ENCODE results near the gene CYFIP1. TPM values are rescaled to one million over a fixed set of nuclear protein-coding genes. Genes with fewer than 3 reads are reported as not detected.

CYFIP1 gene
- total RNA-seq, 1 donor from 2014 or later, result 94.7 TPM

DNA sequence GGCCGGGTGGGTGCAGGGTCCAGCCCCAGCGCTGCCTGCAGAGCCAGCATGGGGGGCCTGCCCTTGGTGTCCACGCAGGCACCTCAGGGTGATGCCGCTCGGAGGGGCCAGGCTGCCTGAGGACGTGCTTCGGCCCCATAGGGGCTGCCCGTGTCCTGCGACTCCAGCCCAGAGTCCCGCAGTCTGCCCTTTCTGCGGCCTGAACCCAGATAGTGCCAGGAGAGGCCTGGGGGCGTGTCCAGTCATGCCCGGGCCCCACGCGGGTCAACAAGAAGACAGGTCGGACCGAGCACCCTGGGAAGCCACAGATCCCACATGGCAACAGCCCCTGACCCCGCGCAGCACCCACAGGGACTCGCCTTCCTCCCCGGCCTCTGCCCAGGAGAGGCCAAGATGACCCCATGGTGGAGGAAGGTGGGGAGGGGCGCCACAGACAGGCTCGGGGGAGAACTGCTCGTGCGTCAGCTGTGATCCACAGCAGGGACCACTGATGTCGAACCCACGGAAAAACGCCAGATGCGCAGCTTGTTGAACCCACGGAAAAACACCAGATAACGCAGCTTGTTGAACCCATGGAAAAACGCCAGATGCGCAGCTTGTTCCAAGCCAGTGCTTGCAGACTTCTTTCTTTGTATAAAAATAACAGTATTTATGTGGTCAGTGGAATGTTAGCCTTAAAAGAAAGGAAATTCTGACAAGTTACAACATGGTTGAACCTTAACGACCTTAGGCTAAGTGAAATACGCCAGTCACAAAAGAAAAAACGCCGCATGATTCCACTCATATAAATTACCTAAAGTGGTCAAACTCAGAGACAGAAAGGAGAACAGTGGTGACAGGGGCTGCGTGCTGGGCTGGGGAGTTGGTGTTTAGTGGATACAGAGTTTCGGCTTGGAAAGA is 28.5 kb downstream of the CYFIP1 start:
- intact Hi-C loops (cut with DNase I), result loop anchor here (2.0 kb wide), 1 partner anchor 15 kb away; no protein-coding TSS in a partner anchor
- H3K4me3 ChIP-seq, result peak overlapping the region; percentile 22 to 45
- peak overlapping the region; percentile 81 to 86 for H3K27ac ChIP-seq
- TF ChIP-seq, protein P1, sequence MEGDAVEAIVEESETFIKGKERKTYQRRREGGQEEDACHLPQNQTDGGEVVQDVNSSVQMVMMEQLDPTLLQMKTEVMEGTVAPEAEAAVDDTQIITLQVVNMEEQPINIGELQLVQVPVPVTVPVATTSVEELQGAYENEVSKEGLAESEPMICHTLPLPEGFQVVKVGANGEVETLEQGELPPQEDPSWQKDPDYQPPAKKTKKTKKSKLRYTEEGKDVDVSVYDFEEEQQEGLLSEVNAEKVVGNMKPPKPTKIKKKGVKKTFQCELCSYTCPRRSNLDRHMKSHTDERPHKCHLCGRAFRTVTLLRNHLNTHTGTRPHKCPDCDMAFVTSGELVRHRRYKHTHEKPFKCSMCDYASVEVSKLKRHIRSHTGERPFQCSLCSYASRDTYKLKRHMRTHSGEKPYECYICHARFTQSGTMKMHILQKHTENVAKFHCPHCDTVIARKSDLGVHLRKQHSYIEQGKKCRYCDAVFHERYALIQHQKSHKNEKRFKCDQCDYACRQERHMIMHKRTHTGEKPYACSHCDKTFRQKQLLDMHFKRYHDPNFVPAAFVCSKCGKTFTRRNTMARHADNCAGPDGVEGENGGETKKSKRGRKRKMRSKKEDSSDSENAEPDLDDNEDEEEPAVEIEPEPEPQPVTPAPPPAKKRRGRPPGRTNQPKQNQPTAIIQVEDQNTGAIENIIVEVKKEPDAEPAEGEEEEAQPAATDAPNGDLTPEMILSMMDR (IDR thresholded peaks at IDR 0.05), result no peak
- peaks cover 0 to 1% of the 10 kb centered on the region in 2 donors for H3K36me3 ChIP-seq
- no peaks in the 10 kb centered on the region for H3K27me3 ChIP-seq
- H3K4me1 ChIP-seq, result peaks cover 21 to 69% of the 10 kb centered on the region in 2 donors
- H3K9me3 ChIP-seq, result no peaks in the 10 kb centered on the region
- DNase-seq (ENCODE audit: low spot score in 2 of 2), result no peak

DNA sequence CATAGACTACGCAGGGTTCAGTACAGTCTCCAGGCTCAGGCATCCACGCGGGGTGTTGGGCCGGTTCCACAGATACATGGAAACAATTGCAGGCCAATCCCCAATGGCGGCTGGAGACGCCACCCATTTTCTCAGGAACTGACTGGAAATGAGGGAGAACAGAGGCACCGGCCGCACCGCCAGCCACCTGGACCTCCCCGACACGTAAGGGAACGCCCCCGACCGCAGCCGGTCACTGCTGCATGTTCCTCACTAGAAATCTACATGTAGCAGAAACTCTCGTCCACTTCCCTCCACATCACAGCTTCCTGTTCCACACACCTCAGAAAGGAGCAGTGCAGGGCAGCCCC is 29.2 kb downstream of the CYFIP1 start:
- intact Hi-C loops (cut with DNase I), result no loop called here
- peaks cover 0 to 8% of the 10 kb centered on the region in 2 donors for H3K36me3 ChIP-seq
- no peaks in the 10 kb centered on the region for H3K9me3 ChIP-seq
- DNase-seq (ENCODE audit: low spot score in 2 of 2), result peak in 1 of 2 donors; percentile 63
- no peaks in the 10 kb centered on the region for H3K27me3 ChIP-seq
- H3K27ac ChIP-seq, result peak overlapping the region; percentile 81 to 86
- TF ChIP-seq, protein P1 (IDR thresholded peaks at IDR 0.05), result no peak
- H3K4me1 ChIP-seq, result peaks cover 19 to 63% of the 10 kb centered on the region in 2 donors
- H3K4me3 ChIP-seq, result peak overlapping the region; percentile 22 to 45

DNA sequence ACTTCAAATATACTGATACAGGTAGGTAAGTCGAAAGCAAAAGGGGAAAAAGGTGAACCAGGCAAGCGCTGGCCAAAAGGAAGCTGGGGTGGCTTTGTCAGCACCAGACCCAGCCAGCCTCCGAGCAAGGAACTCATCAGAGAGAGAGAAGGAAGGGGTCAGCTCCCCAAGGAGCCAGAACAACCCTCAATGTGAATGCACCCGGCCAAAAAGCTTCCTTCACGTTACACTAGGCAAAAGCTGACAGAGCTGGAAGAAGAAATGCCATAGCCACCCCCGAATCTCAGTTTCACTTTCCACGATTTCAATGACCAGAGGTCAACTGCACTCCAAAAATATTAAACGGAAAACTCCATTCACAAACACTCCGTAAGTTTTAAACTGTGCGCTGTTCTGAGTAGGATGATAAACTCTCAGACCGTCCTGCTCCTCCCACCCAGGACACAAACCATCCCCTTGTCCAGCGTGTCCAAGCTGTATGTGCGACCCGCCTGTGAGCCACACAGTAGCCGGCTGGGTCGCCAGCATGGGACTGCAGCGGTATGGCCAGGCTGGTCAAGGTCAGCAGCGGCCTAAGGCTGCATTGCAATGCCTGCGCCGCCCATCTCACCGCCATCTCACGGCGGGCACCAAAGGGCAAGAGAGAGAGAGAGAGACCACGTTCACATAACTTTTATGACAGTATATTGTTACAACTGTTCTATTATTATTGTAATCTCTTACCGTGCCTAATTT is 29.7 kb downstream of the CYFIP1 start:
- intact Hi-C loops (cut with DNase I), result no loop called here
- TF ChIP-seq, protein P1 (IDR thresholded peaks at IDR 0.05), result no peak
- Histone ChIP-seq H3K27me3 (no peaks in the 10 kb centered on the region), H3K9me3 (no peaks in the 10 kb centered on the region), H3K27ac (peak overlapping the region; percentile 14 to 86), H3K4me3 (no peak overlapping the region), H3K36me3 (peaks cover 0 to 10% of the 10 kb centered on the region in 2 donors), H3K4me1 (peaks cover 13 to 57% of the 10 kb centered on the region in 2 donors)
- no peak for DNase-seq (ENCODE audit: low spot score in 2 of 2)

DNA sequence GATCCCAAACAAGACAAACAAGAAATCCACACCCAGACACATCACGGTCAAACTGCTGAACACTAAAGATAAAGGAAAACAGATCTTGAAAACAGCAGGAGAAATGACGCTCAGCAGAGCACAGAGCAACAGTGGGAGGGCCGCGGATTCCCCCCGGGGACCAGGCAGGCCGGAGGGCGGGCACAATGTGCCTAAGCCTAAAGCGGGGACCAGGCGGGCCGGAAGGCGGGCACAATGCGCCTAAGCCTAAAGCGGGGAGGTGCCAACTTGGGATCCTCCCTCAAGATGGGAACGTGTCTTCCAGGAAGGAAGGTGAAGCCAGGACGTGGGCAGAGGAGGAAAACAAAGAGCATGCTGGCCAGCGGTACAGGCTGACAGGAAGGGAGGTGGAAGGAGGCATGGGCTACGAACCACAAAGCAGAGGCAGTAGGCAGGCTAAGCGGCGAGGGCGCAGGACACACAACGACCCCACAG is 31.1 kb downstream of the CYFIP1 start:
- Histone ChIP-seq H3K36me3 (peaks cover 11 to 22% of the 10 kb centered on the region in 2 donors), H3K27me3 (no peaks in the 10 kb centered on the region), H3K4me1 (peaks cover 7 to 45% of the 10 kb centered on the region in 2 donors), H3K9me3 (no peaks in the 10 kb centered on the region), H3K27ac (peak overlapping the region; percentile 57 to 64), H3K4me3 (peak overlapping the region in 1 of 2 donors; percentile 25)
- intact Hi-C loops (cut with DNase I), result loop anchor here (5.0 kb wide), 1 partner anchor 33 kb away; the partner anchor contains the start of gene CYFIP1
- peak in 1 of 2 donors; percentile 81 for DNase-seq (ENCODE audit: low spot score in 2 of 2)
- TF ChIP-seq, protein P1 (IDR thresholded peaks at IDR 0.05), result no peak

DNA sequence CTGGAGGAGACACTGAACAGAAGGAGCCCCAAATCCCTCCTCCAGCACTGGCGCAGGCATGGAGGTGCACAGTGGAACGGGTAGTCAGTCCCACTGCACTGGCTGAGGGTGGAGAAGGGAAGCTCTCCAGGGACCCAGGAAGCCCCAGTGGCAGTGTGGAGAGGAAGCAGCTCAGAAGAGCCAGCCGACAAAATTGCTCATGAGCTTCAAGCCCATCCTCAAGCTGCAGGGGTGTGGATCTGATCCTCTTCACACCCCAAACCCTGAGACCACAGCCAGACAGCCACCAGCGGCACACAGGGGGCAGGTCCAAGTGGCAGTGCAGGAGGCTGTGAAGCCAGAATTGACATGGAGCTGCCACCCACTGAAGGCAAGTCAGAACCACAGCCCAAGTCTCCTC is 32.1 kb downstream of the CYFIP1 start:
- TF ChIP-seq, protein P1 (IDR thresholded peaks at IDR 0.05), result no peak
- intact Hi-C loops (cut with DNase I), result loop anchor here (5.0 kb wide), 1 partner anchor 34 kb away; the partner anchor contains the start of gene CYFIP1
- DNase-seq (ENCODE audit: low spot score in 2 of 2), result peak in 1 of 2 donors; percentile 49
- H3K4me1 ChIP-seq, result peaks cover 7 to 37% of the 10 kb centered on the region in 2 donors
- H3K27ac ChIP-seq, result peak overlapping the region; percentile 28 to 64
- H3K9me3 ChIP-seq, result no peaks in the 10 kb centered on the region
- H3K27me3 ChIP-seq, result no peaks in the 10 kb centered on the region
- no peak overlapping the region for H3K4me3 ChIP-seq
- H3K36me3 ChIP-seq, result peaks cover 19 to 31% of the 10 kb centered on the region in 2 donors

Data from ascending aorta (tissue), 2 donors.